ENCODE data around the gene SHB. TPM values are rescaled to one million over a fixed set of nuclear protein-coding genes. Genes with fewer than 3 reads are reported as not detected.

The SHB gene
- total RNA-seq, 1 donor from 2014 or later: 3.1 TPM

DNA sequence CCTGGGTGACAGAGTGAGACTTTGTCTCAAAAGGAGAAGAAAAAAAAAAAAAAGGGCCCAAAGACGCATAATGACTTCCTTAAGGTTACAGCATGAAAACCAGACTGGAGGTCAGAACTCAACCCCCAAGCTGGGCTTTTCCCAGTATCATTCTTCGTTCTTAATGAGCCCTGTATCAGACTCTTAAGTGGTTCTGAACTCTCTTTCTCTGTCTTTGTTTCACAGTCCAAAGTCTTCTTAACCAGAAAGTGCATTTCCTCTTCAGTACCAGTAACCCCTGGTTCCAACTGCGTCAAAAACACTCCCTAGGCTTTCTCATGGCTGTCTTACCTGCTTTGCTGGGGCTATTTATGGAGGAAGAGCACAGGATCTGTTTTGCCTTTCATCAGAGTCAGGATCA is 38.4 kb upstream of the SHB start:
- Histone ChIP-seq H3K9me3 (ENCODE audit: control insufficient read depth in 3 of 3, low read length in 3 of 3) (no peaks in the 10 kb centered on the region), H3K27me3 (ENCODE audit: control insufficient read depth in 3 of 3, insufficient read depth in 3 of 3, low read length in 3 of 3) (no peaks in the 10 kb centered on the region), H3K27ac (ENCODE audit: low read depth, low read length) (no peak overlapping the region), H3K9ac (ENCODE audit: low read depth in 1 of 3, low read length in 3 of 3) (no peak overlapping the region), H3K4me3 (ENCODE audit: low read length in 3 of 3) (no peak overlapping the region), H3K4me1 (ENCODE audit: control insufficient read depth in 3 of 3, insufficient read depth in 3 of 3, low read length in 3 of 3) (peaks cover 0 to 4% (median 3%) of the 10 kb centered on the region in 3 donors), H3K36me3 (ENCODE audit: control insufficient read depth in 3 of 3, insufficient read depth in 3 of 3, low read length in 3 of 3) (no peaks in the 10 kb centered on the region)

DNA sequence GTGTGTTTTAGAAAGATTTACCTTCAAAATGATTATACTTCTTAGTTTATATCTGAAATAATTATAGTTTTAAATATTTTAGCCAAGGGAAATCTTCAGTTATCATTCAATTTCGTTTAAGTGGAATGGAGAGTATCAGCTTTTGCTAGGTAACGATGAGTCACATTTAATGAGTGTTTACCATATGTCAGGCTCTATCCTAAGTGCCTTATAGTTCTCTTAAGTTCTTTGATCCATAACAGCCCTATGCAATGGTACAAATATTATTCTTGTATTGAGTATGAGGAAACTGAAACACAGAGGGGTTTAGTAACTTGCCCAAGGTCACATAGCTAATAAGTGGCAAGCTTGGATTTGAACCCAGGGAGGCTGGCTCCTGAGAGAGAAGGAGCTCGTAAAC is 37.5 kb upstream of the SHB start:
- Histone ChIP-seq H3K4me3 (ENCODE audit: low read length in 3 of 3) (no peak overlapping the region), H3K36me3 (ENCODE audit: control insufficient read depth in 3 of 3, insufficient read depth in 3 of 3, low read length in 3 of 3) (no peaks in the 10 kb centered on the region), H3K4me1 (ENCODE audit: control insufficient read depth in 3 of 3, insufficient read depth in 3 of 3, low read length in 3 of 3) (peaks cover 0 to 4% (median 3%) of the 10 kb centered on the region in 3 donors), H3K27me3 (ENCODE audit: control insufficient read depth in 3 of 3, insufficient read depth in 3 of 3, low read length in 3 of 3) (no peaks in the 10 kb centered on the region), H3K9me3 (ENCODE audit: control insufficient read depth in 3 of 3, low read length in 3 of 3) (no peaks in the 10 kb centered on the region), H3K27ac (ENCODE audit: low read depth, low read length) (no peak overlapping the region), H3K9ac (ENCODE audit: low read depth in 1 of 3, low read length in 3 of 3) (no peak overlapping the region)

DNA sequence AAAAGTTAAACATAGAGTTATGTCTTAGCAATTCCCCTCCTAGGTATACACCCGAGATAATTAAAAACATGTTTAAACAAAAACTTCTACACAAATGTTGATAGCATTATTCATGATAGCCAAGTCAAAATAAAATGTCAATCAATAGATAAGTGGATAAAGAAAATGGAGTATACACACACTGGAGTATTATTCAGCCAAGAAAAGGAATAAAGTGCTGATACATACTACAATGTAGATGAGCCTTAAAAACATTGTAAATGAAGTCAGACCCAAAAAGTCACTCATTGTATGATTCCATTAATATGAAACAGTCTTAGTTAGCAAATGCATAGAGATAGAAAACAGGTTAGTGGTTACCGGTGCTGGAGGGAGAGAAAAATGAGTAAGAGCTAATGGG is 34.3 kb upstream of the SHB start:
- Histone ChIP-seq H3K9me3 (ENCODE audit: control insufficient read depth in 3 of 3, low read length in 3 of 3) (no peaks in the 10 kb centered on the region), H3K27ac (ENCODE audit: low read depth, low read length) (no peak overlapping the region), H3K4me1 (ENCODE audit: control insufficient read depth in 3 of 3, insufficient read depth in 3 of 3, low read length in 3 of 3) (peaks cover 0 to 3% (median 2%) of the 10 kb centered on the region in 3 donors), H3K36me3 (ENCODE audit: control insufficient read depth in 3 of 3, insufficient read depth in 3 of 3, low read length in 3 of 3) (no peaks in the 10 kb centered on the region), H3K9ac (ENCODE audit: low read depth in 1 of 3, low read length in 3 of 3) (no peak overlapping the region), H3K27me3 (ENCODE audit: control insufficient read depth in 3 of 3, insufficient read depth in 3 of 3, low read length in 3 of 3) (no peaks in the 10 kb centered on the region), H3K4me3 (ENCODE audit: low read length in 3 of 3) (no peak overlapping the region)

DNA sequence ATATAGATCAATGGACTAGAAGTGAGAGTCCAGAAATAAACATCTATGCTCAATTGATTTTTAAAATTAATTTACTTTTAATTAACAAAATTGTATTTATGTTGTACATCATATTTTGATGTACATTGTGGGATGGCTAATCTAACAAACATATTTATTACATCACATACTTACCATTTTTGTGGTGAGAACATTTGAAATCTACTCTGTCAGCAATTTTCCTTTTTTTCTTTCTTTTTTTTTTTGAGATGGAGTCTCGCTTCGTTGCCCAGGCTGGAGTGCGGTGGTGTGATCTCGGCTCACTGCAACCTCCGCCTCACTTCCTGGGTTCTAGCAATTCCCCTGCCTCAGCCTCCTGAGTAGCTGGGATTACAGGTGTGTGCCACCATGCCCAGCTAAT is 32.4 kb upstream of the SHB start:
- Histone ChIP-seq H3K27me3 (ENCODE audit: control insufficient read depth in 3 of 3, insufficient read depth in 3 of 3, low read length in 3 of 3) (no peaks in the 10 kb centered on the region), H3K9me3 (ENCODE audit: control insufficient read depth in 3 of 3, low read length in 3 of 3) (no peaks in the 10 kb centered on the region), H3K4me3 (ENCODE audit: low read length in 3 of 3) (no peak overlapping the region), H3K4me1 (ENCODE audit: control insufficient read depth in 3 of 3, insufficient read depth in 3 of 3, low read length in 3 of 3) (peaks cover 3 to 4% (median 3%) of the 10 kb centered on the region in 3 donors), H3K27ac (ENCODE audit: low read depth, low read length) (no peak overlapping the region), H3K9ac (ENCODE audit: low read depth in 1 of 3, low read length in 3 of 3) (no peak overlapping the region), H3K36me3 (ENCODE audit: control insufficient read depth in 3 of 3, insufficient read depth in 3 of 3, low read length in 3 of 3) (no peaks in the 10 kb centered on the region)

DNA sequence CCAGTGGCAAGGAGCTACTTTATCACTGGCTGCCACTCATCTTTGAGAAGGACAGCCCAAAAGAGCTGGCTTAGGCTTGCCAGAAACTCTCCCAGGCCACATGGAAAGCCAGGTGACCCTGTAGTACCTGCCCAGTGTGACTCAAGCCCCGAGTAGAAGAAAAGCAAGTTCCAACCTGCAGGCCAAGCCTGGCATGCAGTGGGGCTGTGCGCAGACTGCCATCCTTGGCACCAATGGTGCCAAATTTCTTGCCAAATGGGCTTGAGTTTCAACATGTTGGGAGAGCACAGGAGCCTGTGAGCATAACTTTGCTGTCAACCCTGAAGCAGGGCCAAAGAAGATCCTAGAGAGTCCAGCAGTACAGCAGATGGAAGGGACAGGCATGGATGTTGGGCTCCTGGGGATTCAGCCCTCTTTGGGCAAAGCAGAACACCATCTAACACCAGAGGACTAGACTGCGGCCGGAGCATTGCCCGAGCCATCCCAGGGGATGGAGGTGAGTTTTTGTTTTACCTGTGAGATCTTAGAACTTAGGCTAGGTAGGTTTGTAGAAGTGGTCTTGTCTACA is 27.3 kb upstream of the SHB start:
- Histone ChIP-seq H3K4me3 (ENCODE audit: low read length in 3 of 3) (no peak overlapping the region), H3K36me3 (ENCODE audit: control insufficient read depth in 3 of 3, insufficient read depth in 3 of 3, low read length in 3 of 3) (no peaks in the 10 kb centered on the region), H3K27ac (ENCODE audit: low read depth, low read length) (no peak overlapping the region), H3K9me3 (ENCODE audit: control insufficient read depth in 3 of 3, low read length in 3 of 3) (no peaks in the 10 kb centered on the region), H3K27me3 (ENCODE audit: control insufficient read depth in 3 of 3, insufficient read depth in 3 of 3, low read length in 3 of 3) (no peaks in the 10 kb centered on the region), H3K4me1 (ENCODE audit: control insufficient read depth in 3 of 3, insufficient read depth in 3 of 3, low read length in 3 of 3) (peaks cover 6 to 13% (median 6%) of the 10 kb centered on the region in 3 donors), H3K9ac (ENCODE audit: low read depth in 1 of 3, low read length in 3 of 3) (no peak overlapping the region)

DNA sequence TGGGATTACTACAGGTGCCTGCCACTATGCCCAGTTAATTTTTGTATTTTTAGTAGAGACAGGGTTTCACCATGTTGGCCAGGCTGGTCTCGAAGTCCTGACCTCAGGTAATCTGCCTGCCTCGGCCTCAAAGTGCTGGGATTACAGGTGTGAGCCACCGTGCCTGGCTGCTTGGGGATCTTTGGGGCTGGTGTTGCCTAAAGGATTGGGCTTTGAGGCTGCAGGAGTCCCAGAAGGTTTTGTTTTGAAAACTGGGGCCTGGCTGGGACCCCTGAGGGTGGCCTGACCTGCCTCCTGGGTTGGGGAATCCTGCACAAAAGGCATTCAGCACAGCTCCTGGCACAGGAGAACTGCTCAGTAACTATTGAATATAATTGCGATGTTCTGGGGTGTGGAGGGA is 25.1 kb upstream of the SHB start:
- H3K27ac ChIP-seq (ENCODE audit: low read depth, low read length): no peak overlapping the region
- no peak overlapping the region for H3K9ac ChIP-seq (ENCODE audit: low read depth in 1 of 3, low read length in 3 of 3)
- peaks cover 6 to 13% (median 6%) of the 10 kb centered on the region in 3 donors for H3K4me1 ChIP-seq (ENCODE audit: control insufficient read depth in 3 of 3, insufficient read depth in 3 of 3, low read length in 3 of 3)
- H3K36me3 ChIP-seq (ENCODE audit: control insufficient read depth in 3 of 3, insufficient read depth in 3 of 3, low read length in 3 of 3): no peaks in the 10 kb centered on the region
- no peaks in the 10 kb centered on the region for H3K27me3 ChIP-seq (ENCODE audit: control insufficient read depth in 3 of 3, insufficient read depth in 3 of 3, low read length in 3 of 3)
- H3K9me3 ChIP-seq (ENCODE audit: control insufficient read depth in 3 of 3, low read length in 3 of 3): no peaks in the 10 kb centered on the region
- no peak overlapping the region for H3K4me3 ChIP-seq (ENCODE audit: low read length in 3 of 3)

DNA sequence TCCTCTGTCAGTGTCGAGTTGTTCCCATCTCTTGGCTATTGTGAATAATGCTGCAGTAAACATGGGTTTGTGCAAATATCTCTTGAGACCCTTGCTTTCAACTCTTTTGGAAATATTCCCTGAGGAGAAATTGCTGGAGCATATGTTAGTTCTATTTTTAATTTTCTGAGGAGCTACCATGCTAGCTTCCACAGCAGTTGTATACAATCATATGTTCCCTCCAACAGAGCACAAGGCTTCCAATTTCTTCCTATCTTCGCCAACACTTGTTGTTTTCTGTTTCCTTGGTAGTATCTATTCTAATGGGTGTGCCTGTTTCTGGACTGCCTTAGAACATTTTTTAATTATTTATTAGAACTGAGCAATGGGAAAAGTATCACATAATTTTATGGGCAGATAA is 23.6 kb upstream of the SHB start:
- no peak overlapping the region for H3K9ac ChIP-seq (ENCODE audit: low read depth in 1 of 3, low read length in 3 of 3)
- no peaks in the 10 kb centered on the region for H3K9me3 ChIP-seq (ENCODE audit: control insufficient read depth in 3 of 3, low read length in 3 of 3)
- H3K4me3 ChIP-seq (ENCODE audit: low read length in 3 of 3): no peak overlapping the region
- peaks cover 11 to 21% (median 13%) of the 10 kb centered on the region in 3 donors for H3K4me1 ChIP-seq (ENCODE audit: control insufficient read depth in 3 of 3, insufficient read depth in 3 of 3, low read length in 3 of 3)
- H3K27ac ChIP-seq (ENCODE audit: low read depth, low read length): no peak overlapping the region
- no peaks in the 10 kb centered on the region for H3K36me3 ChIP-seq (ENCODE audit: control insufficient read depth in 3 of 3, insufficient read depth in 3 of 3, low read length in 3 of 3)
- no peaks in the 10 kb centered on the region for H3K27me3 ChIP-seq (ENCODE audit: control insufficient read depth in 3 of 3, insufficient read depth in 3 of 3, low read length in 3 of 3)

DNA sequence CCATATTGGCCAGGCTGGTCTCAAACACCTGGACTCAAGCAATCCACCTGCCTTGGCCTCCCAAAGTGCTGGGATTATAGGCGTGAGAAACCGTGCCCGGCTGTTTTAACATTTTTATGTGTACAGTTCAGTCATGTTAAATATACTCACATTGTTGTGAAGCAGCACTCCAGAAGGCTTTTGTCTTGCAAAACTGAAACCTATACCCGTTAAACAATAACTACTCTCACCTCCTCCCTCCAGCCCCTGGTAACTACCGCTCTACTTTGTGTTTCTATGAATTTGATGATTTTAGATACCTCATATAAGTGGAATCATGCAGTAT is 23.1 kb upstream of the SHB start:
- H3K27ac ChIP-seq (ENCODE audit: low read depth, low read length): no peak overlapping the region
- H3K9ac ChIP-seq (ENCODE audit: low read depth in 1 of 3, low read length in 3 of 3): no peak overlapping the region
- H3K36me3 ChIP-seq (ENCODE audit: control insufficient read depth in 3 of 3, insufficient read depth in 3 of 3, low read length in 3 of 3): no peaks in the 10 kb centered on the region
- peaks cover 11 to 21% (median 13%) of the 10 kb centered on the region in 3 donors for H3K4me1 ChIP-seq (ENCODE audit: control insufficient read depth in 3 of 3, insufficient read depth in 3 of 3, low read length in 3 of 3)
- H3K9me3 ChIP-seq (ENCODE audit: control insufficient read depth in 3 of 3, low read length in 3 of 3): no peaks in the 10 kb centered on the region
- H3K27me3 ChIP-seq (ENCODE audit: control insufficient read depth in 3 of 3, insufficient read depth in 3 of 3, low read length in 3 of 3): no peaks in the 10 kb centered on the region
- H3K4me3 ChIP-seq (ENCODE audit: low read length in 3 of 3): no peak overlapping the region

DNA sequence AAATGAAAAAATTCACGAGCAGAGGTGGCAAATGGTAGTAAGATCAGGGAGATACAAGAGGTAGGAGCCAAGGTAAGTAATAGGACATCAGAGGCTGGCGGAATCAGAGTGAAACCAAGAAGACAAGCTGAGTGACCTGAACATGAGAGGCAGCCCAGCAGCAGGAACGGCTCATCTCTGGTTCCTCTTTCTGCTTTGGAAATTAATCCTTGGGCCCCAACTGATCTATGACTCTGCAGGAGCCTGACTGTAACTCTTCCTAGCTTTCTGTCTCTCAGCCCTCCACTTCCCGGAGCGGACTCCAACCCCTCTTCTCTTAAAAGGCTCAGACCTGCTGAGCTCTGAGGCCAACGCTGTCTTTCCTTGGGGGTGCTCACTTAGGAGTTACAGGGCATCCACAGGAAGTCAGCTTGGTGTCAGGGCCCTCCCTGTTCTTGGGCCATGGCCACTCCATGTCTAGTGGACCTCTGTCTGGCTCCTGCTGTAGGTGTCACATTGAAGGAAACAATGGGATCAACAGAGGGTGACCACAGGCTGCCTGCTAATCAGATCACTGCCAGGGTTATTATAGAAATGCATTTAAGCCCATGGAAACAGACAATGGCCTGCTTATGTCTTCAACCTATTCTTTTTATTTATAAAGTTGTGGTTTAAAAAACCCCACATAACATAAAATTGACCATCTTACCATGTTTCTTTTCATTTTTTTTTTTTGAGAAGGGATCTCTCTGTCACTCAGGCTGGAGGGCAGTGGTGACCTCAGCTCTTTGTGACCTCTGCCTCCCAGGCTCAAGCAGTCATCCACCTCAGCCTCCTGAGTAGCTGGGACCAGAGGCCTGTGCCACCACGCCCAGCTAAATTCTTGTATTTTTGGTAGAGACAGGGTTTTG is 22.5 kb upstream of the SHB start:
- no peaks in the 10 kb centered on the region for H3K36me3 ChIP-seq (ENCODE audit: control insufficient read depth in 3 of 3, insufficient read depth in 3 of 3, low read length in 3 of 3)
- H3K27ac ChIP-seq (ENCODE audit: low read depth, low read length): no peak overlapping the region
- peaks cover 10 to 19% (median 11%) of the 10 kb centered on the region in 3 donors for H3K4me1 ChIP-seq (ENCODE audit: control insufficient read depth in 3 of 3, insufficient read depth in 3 of 3, low read length in 3 of 3)
- H3K9ac ChIP-seq (ENCODE audit: low read depth in 1 of 3, low read length in 3 of 3): no peak overlapping the region
- H3K27me3 ChIP-seq (ENCODE audit: control insufficient read depth in 3 of 3, insufficient read depth in 3 of 3, low read length in 3 of 3): no peaks in the 10 kb centered on the region
- H3K9me3 ChIP-seq (ENCODE audit: control insufficient read depth in 3 of 3, low read length in 3 of 3): no peaks in the 10 kb centered on the region
- H3K4me3 ChIP-seq (ENCODE audit: low read length in 3 of 3): no peak overlapping the region

DNA sequence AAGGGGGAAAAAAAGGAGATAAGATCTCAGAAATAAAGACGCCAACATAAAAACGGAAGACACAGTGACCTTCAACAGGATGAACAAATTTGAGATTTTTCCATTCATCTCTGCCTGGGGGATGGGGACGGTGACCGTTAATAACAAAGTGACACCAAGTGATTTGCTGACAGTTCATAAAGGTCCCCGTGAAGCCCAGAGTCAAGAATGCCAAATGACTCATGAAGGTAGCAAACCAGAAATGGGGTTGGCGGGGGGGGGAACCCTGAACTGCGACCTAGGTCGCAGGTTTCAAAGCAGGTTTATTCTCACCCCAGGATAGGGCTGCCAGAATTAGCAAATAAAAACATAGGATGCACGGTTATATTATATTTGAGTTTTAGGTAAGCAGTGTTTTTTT is 21.1 kb upstream of the SHB start:
- peaks cover 8 to 12% (median 9%) of the 10 kb centered on the region in 3 donors for H3K4me1 ChIP-seq (ENCODE audit: control insufficient read depth in 3 of 3, insufficient read depth in 3 of 3, low read length in 3 of 3)
- no peaks in the 10 kb centered on the region for H3K9me3 ChIP-seq (ENCODE audit: control insufficient read depth in 3 of 3, low read length in 3 of 3)
- H3K9ac ChIP-seq (ENCODE audit: low read depth in 1 of 3, low read length in 3 of 3): no peak overlapping the region
- H3K27me3 ChIP-seq (ENCODE audit: control insufficient read depth in 3 of 3, insufficient read depth in 3 of 3, low read length in 3 of 3): no peaks in the 10 kb centered on the region
- no peak overlapping the region for H3K27ac ChIP-seq (ENCODE audit: low read depth, low read length)
- no peak overlapping the region for H3K4me3 ChIP-seq (ENCODE audit: low read length in 3 of 3)
- no peaks in the 10 kb centered on the region for H3K36me3 ChIP-seq (ENCODE audit: control insufficient read depth in 3 of 3, insufficient read depth in 3 of 3, low read length in 3 of 3)
